HEK293 (cell line): Measurements from ENCODE around the gene NAPA.

ENCODE experiments used
- HOXA7 ChIP-seq: sonication (generic); formaldehyde crosslinking; IDR thresholded peaks from 2 replicates; pipeline ENCODE4 v1.8.1; 2022; ENCODE audit warnings: missing genetic modification reagents, borderline replicate concordance
- INSM2 ChIP-seq: fragments of 450-650 bp; formaldehyde crosslinking; IDR thresholded peaks from 2 replicates; pipeline ENCODE4 v1.5.1; 2016; ENCODE audit warnings: missing biosample characterization, missing genetic modification characterization
- KLF1 ChIP-seq: fragments of 450-650 bp; formaldehyde crosslinking; IDR thresholded peaks from 2 replicates; pipeline ENCODE4 v1.5.1; 2016; ENCODE audit warnings: missing biosample characterization, missing genetic modification characterization
- KLF16 ChIP-seq: fragments of 450-650 bp; formaldehyde crosslinking; IDR thresholded peaks from 2 replicates; pipeline ENCODE4 v1.5.1; 2017; ENCODE audit warnings: missing biosample characterization, missing genetic modification characterization
- PATZ1 ChIP-seq: fragments of 450-650 bp; formaldehyde crosslinking; IDR thresholded peaks from 2 replicates; pipeline ENCODE4 v1.5.1; 2016; ENCODE audit warnings: missing biosample characterization, missing genetic modification characterization
- PBX3 ChIP-seq: sonication (generic); formaldehyde crosslinking; IDR thresholded peaks from 2 replicates; pipeline ENCODE4 v1.8.1; 2022; ENCODE audit warnings: mild to moderate bottlenecking, moderate library complexity, missing genetic modification reagents
- REST ChIP-seq: fragments of 450-650 bp; formaldehyde crosslinking; IDR thresholded peaks from 2 replicates; pipeline ENCODE4 v1.5.1; 2016; ENCODE audit warnings: missing biosample characterization, missing genetic modification characterization
- SP7 ChIP-seq: fragments of 450-650 bp; formaldehyde crosslinking; IDR thresholded peaks from 2 replicates; pipeline ENCODE4 v1.5.1; 2016; ENCODE audit warnings: missing biosample characterization, missing genetic modification characterization
- TSHZ1 ChIP-seq: fragments of 450-650 bp; formaldehyde crosslinking; IDR thresholded peaks from 2 replicates; pipeline ENCODE4 v1.5.1; 2016; ENCODE audit warnings: missing biosample characterization, missing genetic modification characterization, borderline replicate concordance
- ZNF148 ChIP-seq: fragments of 450-650 bp; formaldehyde crosslinking; IDR thresholded peaks from 2 replicates; pipeline ENCODE4 v1.5.0; 2017; ENCODE audit warnings: missing biosample characterization, missing genetic modification characterization, borderline replicate concordance
- ZNF175 ChIP-seq: fragments of 450-650 bp; formaldehyde crosslinking; IDR thresholded peaks from 2 replicates; pipeline ENCODE4 v1.5.1; 2016; ENCODE audit warnings: missing biosample characterization, missing genetic modification characterization
- ZNF18 ChIP-seq: fragments of 450-650 bp; formaldehyde crosslinking; IDR thresholded peaks from 2 replicates; pipeline ENCODE4 v1.5.1; 2016; ENCODE audit warnings: missing biosample characterization, missing genetic modification characterization
- ZNF223 ChIP-seq: fragments of 450-650 bp; formaldehyde crosslinking; IDR thresholded peaks from 2 replicates; pipeline ENCODE4 v1.5.1; 2016; ENCODE audit warnings: missing biosample characterization, missing genetic modification characterization
- ZNF362 ChIP-seq: fragments of 450-650 bp; formaldehyde crosslinking; IDR thresholded peaks from 2 replicates; pipeline ENCODE4 v1.5.1; 2016; ENCODE audit warnings: missing biosample characterization, missing genetic modification characterization
- ZNF521 ChIP-seq: fragments of 450-650 bp; formaldehyde crosslinking; IDR thresholded peaks from 2 replicates; pipeline ENCODE4 v1.5.1; 2017; ENCODE audit warnings: missing biosample characterization, mild to moderate bottlenecking, missing genetic modification characterization
- ZNF561 ChIP-seq: fragments of 450-650 bp; IDR thresholded peaks from 2 replicates; pipeline ENCODE4 v1.5.1; 2018; ENCODE audit warnings: missing biosample characterization, missing genetic modification characterization, borderline replicate concordance
- ZNF621 ChIP-seq: fragments of 450-650 bp; formaldehyde crosslinking; IDR thresholded peaks from 2 replicates; pipeline ENCODE4 v1.5.1; 2017; ENCODE audit warnings: missing biosample characterization, missing genetic modification characterization
- ZNF654 ChIP-seq: fragments of 450-650 bp; formaldehyde crosslinking; IDR thresholded peaks from 2 replicates; pipeline ENCODE4 v1.5.1; 2016; ENCODE audit warnings: low read depth, missing biosample characterization, missing genetic modification characterization
- ZNF777 ChIP-seq: fragments of 450-650 bp; formaldehyde crosslinking; IDR thresholded peaks from 2 replicates; pipeline ENCODE4 v1.5.1; 2017; ENCODE audit warnings: missing biosample characterization, missing genetic modification characterization, borderline replicate concordance
- ZSCAN16 ChIP-seq: fragments of 450-650 bp; formaldehyde crosslinking; IDR thresholded peaks from 2 replicates; pipeline ENCODE4 v1.5.1; 2016; ENCODE audit warnings: missing biosample characterization, missing genetic modification characterization

Gene NAPA

GRCh38 chr19:47446534-47447469 lies 68.1 kb downstream of the NAPA start (continued):
- TF ChIP-seq ZNF521 (no peak), ZNF223 (tag by site-specific recombination) (no peak), SP7 (no peak), ZNF362 (no peak), PBX3 (no peak), ZNF621 (tag by site-specific recombination) (no peak), ZNF175 (tag by site-specific recombination) (no peak), HOXA7 (CRISPR knock-in tag) (no peak), ZNF777 (no peak), KLF16 (0 out of 2 replicates have a peak, but pooled peaks have one; percentile 36), PATZ1 (tag by site-specific recombination) (peak; percentile 72), KLF1 (tag by site-specific recombination) (peak; percentile 75; the same call in 1 of the 2 replicates), INSM2 (no peak), ZNF654 (tag by site-specific recombination) (no peak), ZNF561 (tag by site-specific recombination) (no peak), ZNF148 (tag by site-specific recombination) (no peak), ZSCAN16 (no peak), ZNF18 (tag by site-specific recombination) (no peak), REST (tag by site-specific recombination) (no peak), TSHZ1 (no peak)
